HepG2 (cell line): ENCODE measurements around the gene COG5. TPM values are rescaled to one million over a fixed set of nuclear protein-coding genes. Genes with fewer than 3 reads are reported as not detected.

Experiments used
- ATAC-seq: fragments of 200-7000 bp; cut with Tn5 transposase; 3 replicates; pipeline ENCODE4 v1.9.1; 2020; ENCODE audit warnings: mild to moderate bottlenecking, moderate library complexity
- BruUV-seq: library from RNA; stranded (reverse); fragments of 400-500 nt; replicated peaks from 2 replicates; lab custom pipeline; 2021; lab: Mats Ljungman, UMichigan
- CTCF ChIA-PET: fragments of 300-600 bp; formaldehyde crosslinking; extraction: SDS; loops from one replicate; lab custom pipeline; 2021; ENCODE audit warnings: low total read pairs, inconsistent platforms, low intra/inter-chr PET ratio; lab: Yijun Ruan, JAX
- POLR2A ChIA-PET: fragments of 350-600 bp; sonication (Branson Sonifier 250); formaldehyde crosslinking; loops from one replicate; lab custom pipeline; 2020; ENCODE audit warnings: antibody characterized with exemption, inconsistent platforms; lab: Yijun Ruan, JAX
- DNase-seq: peaks from one replicate; pipeline ENCODE4 v3.0.0-alpha.2; 2015; ENCODE audit warnings: low spot score
- FAIRE-seq: peaks from 3 replicates; lab custom pipeline; 2011; peaks lifted over from hg19 to GRCh38; lab: Jason Lieb, UNC
- H2AFZ ChIP-seq: one replicate; pipeline ENCODE4 v1.6.1; 2011; ENCODE audit warnings: low read length, inconsistent platforms
- H3K27ac ChIP-seq: fragments of 300-600 bp; 3 replicates; pipeline ENCODE4 v1.8.0; 2011; ENCODE audit warnings: mixed run types, mild to moderate bottlenecking, mixed read lengths, low read length, inconsistent platforms; ENCODE audit not compliant: insufficient read depth; ENCODE audit errors: extremely low read length
- H3K27me3 ChIP-seq, 2 experiments: fragments of 200-600 bp in 1 of 2; 2 replicates in 1 of 2; 3 replicates in 1 of 2; pipeline versions ENCODE4 v1.6.0 to v1.8.0; 2011; ENCODE audit warnings: low read length in 2 of 2, mild to moderate bottlenecking in 2 of 2, moderate library complexity in 2 of 2, inconsistent platforms in 1 of 2; ENCODE audit not compliant: insufficient read depth in 2 of 2, control insufficient read depth in 1 of 2
- H3K36me3 ChIP-seq, 2 experiments: fragments of 200-600 bp in 1 of 2; replicated peaks in 1 of 2; 2 replicates in 1 of 2; 3 replicates in 1 of 2; pipeline versions ENCODE4 v1.5.1 to v1.8.0; 2011; ENCODE audit warnings: low read length in 2 of 2, inconsistent platforms in 1 of 2; ENCODE audit not compliant: insufficient read depth in 2 of 2, control insufficient read depth in 1 of 2
- H3K4me1 ChIP-seq: 2 replicates; pipeline ENCODE4 v1.5.1; 2012; ENCODE audit warnings: low read length, inconsistent platforms; ENCODE audit not compliant: insufficient read depth
- H3K4me2 ChIP-seq: 2 replicates; pipeline ENCODE4 v1.6.0; 2011; ENCODE audit warnings: low read depth, low read length, inconsistent platforms
- H3K4me3 ChIP-seq, 3 experiments: fragments of 200-600 bp in 1 of 3; sonication (generic), shearing (Covaris generic) in 1 of 3; replicated peaks in 1 of 3; 2 replicates each; pipeline ENCODE4 v1.5.1; 2011 to 2016; ENCODE audit warnings: low read length in 3 of 3, inconsistent platforms in 2 of 3, low read depth in 2 of 3, mild to moderate bottlenecking in 2 of 3, control low read depth in 1 of 3, mixed read lengths in 1 of 3; ENCODE audit not compliant: insufficient read depth in 1 of 3
- H3K79me2 ChIP-seq: one replicate; pipeline ENCODE4 v1.6.1; 2011; ENCODE audit warnings: low read length, inconsistent platforms; ENCODE audit not compliant: insufficient read depth
- H3K9ac ChIP-seq: 2 replicates; pipeline ENCODE4 v1.6.0; 2011; ENCODE audit warnings: mild to moderate bottlenecking, low read depth, low read length, inconsistent platforms; ENCODE audit not compliant: insufficient read depth
- H3K9me3 ChIP-seq: 2 replicates; pipeline ENCODE4 v1.5.1; 2012; ENCODE audit warnings: mild to moderate bottlenecking, low read length
- H4K20me1 ChIP-seq: 2 replicates; pipeline ENCODE4 v1.6.0; 2011; ENCODE audit warnings: inconsistent platforms, mild to moderate bottlenecking, low read length, moderate library complexity; ENCODE audit not compliant: insufficient read depth
- ARNT2 ChIP-seq: sonication (generic); formaldehyde crosslinking; IDR thresholded peaks from 2 replicates; pipeline ENCODE4 v1.8.0; 2022; ENCODE audit warnings: mild to moderate bottlenecking, low read depth, missing genetic modification reagents, moderate library complexity
- ATF7-NPFF ChIP-seq: sonication (generic); formaldehyde crosslinking; IDR thresholded peaks from 2 replicates; pipeline ENCODE4 v1.8.1; 2023; ENCODE audit warnings: mild to moderate bottlenecking, low read depth, missing genetic modification reagents, moderate library complexity
- FOXA3 ChIP-seq: IDR thresholded peaks from 2 replicates; pipeline ENCODE4 v1.6.1; 2016; ENCODE audit warnings: missing genetic modification reagents, missing compliant biosample characterization
- FOXK2 ChIP-seq: fragments of 450-650 bp; IDR thresholded peaks from 2 replicates; pipeline ENCODE4 v1.6.1; 2016
- HNRNPK ChIP-seq: fragments of 200-400 bp; formaldehyde crosslinking; IDR thresholded peaks from 2 replicates; pipeline ENCODE4 v1.6.1; 2018; ENCODE audit warnings: low read length, low read depth, moderate library complexity, mild to moderate bottlenecking; ENCODE audit not compliant: poor library complexity, severe bottlenecking
- MLXIP ChIP-seq: sonication (generic); formaldehyde crosslinking; IDR thresholded peaks from 2 replicates; pipeline ENCODE4 v1.9.0; 2021; ENCODE audit warnings: missing genetic modification reagents, borderline replicate concordance
- MYC ChIP-seq: sonication (generic); formaldehyde crosslinking; IDR thresholded peaks from 2 replicates; pipeline ENCODE4 v1.9.0; 2021; ENCODE audit warnings: missing genetic modification reagents, borderline replicate concordance
- NCOA5 ChIP-seq: sonication (generic); formaldehyde crosslinking; IDR thresholded peaks from 2 replicates; pipeline ENCODE4 v1.4.0; 2020; ENCODE audit warnings: missing genetic modification reagents
- SNAPC2 ChIP-seq: sonication (generic); formaldehyde crosslinking; IDR thresholded peaks from 2 replicates; pipeline ENCODE4 v1.8.1; 2022; ENCODE audit warnings: mild to moderate bottlenecking, missing genetic modification reagents
- SNRNP70 ChIP-seq: fragments of 200-400 bp; formaldehyde crosslinking; IDR thresholded peaks from 2 replicates; pipeline ENCODE4 v1.6.1; 2017; ENCODE audit warnings: mild to moderate bottlenecking, low read depth, low read length, moderate library complexity
- TBX2 ChIP-seq: sonication (generic); formaldehyde crosslinking; IDR thresholded peaks from 2 replicates; pipeline ENCODE4 v1.5.0; 2020; ENCODE audit warnings: missing genetic modification reagents, mild to moderate bottlenecking, borderline replicate concordance
- TFDP1 ChIP-seq: IDR thresholded peaks from 2 replicates; pipeline ENCODE4 v1.6.1; 2016; ENCODE audit warnings: missing compliant biosample characterization, missing genetic modification reagents, borderline replicate concordance
- ZFP82 ChIP-seq: sonication (generic); formaldehyde crosslinking; IDR thresholded peaks from 2 replicates; pipeline ENCODE4 v1.5.1; 2020; ENCODE audit warnings: mild to moderate bottlenecking, missing genetic modification reagents, borderline replicate concordance
- ZNF292 ChIP-seq: sonication (generic); formaldehyde crosslinking; IDR thresholded peaks from 2 replicates; pipeline ENCODE4 v1.8.1; 2022; ENCODE audit warnings: mild to moderate bottlenecking, low read depth, missing genetic modification reagents, borderline replicate concordance
- ZNF430 ChIP-seq: sonication (generic); formaldehyde crosslinking; IDR thresholded peaks from 2 replicates; pipeline ENCODE4 v1.9.0; 2021; ENCODE audit warnings: mild to moderate bottlenecking, missing genetic modification reagents
- whole genome bisulfite sequencing: methylation state at CpG from one replicate; pipeline ENCODE4 v1.1.6; 2017; ENCODE audit warnings: low lambda C conversion rate; 5-methylcytosine and 5-hydroxymethylcytosine counted together
- in situ Hi-C: cut with HindIII; loops from 2 replicates; pipeline ENCODE4 v1.10.0; 2017; ENCODE audit warnings: low pct_unique_long_range_greater_than_20kb; ENCODE audit not compliant: extremely low pct_ligation_motif_present
- intact Hi-C: fragments of 100-400 bp; cut with micrococcal nuclease; formaldehyde crosslinking; loops from one replicate; pipeline ENCODE4 v1.10.0; 2022; ENCODE audit not compliant: unreplicated experiment
- polyA plus RNA-seq, 8 experiments: library from polyadenylated mRNA; depleted of rRNA in 3 of 8; stranded (reverse) in 7 of 8; unstranded in 1 of 8; fragments of >200 nt; fragmentation: Illumina TruSeq in 4 of 8; extraction: Trizol in 4 of 8; gene quantifications; 2 replicates each; pipeline versions ENCODE4 v1.2.1 to v1.2.3, GENCODE V29; 2011 to 2016; ENCODE audit warnings: low read depth in 4 of 8, missing spikeins in 1 of 8, mixed read lengths in 1 of 8; ENCODE audit not compliant: insufficient read depth in 1 of 8
- total RNA-seq, 5 experiments: library from RNA; depleted of rRNA; stranded (reverse); fragments of >200 nt; fragmentation: Illumina TruSeq; extraction: Trizol; gene quantifications; 2 replicates each; pipeline ENCODE4 v1.2.3, GENCODE V29; 2016; ENCODE audit warnings: low read depth in 1 of 5

The COG5 gene
- total and polyA plus RNA-seq, 2 of the 13 experiments (the other 11 are each of a cell fraction or from before 2014, with no cell fraction given) = 20.4 to 31.3 TPM

- TF ChIP-seq MYC (CRISPR knock-in tag) = no peak
- no peak for TF ChIP-seq HNRNPK
- no peak for TF ChIP-seq FOXK2
- TF ChIP-seq SNRNP70 = no peak
- no peak for TF ChIP-seq FOXA3 (CRISPR knock-in tag)
- no peak for TF ChIP-seq SNAPC2 (CRISPR knock-in tag)
- no peak for TF ChIP-seq ZFP82 (CRISPR knock-in tag)
- no peak for TF ChIP-seq ZNF430 (CRISPR knock-in tag)
- TF ChIP-seq NCOA5 (CRISPR knock-in tag) = no peak
- no TSS peak for BruUV-seq
- H3K4me1 ChIP-seq = no peaks in the 10 kb centered on the region
- no peak overlapping the region for H2AFZ ChIP-seq
- ChIA-PET CTCF (no interaction called here), POLR2A (no interaction called here)
- H3K79me2 ChIP-seq = no peaks in the 10 kb centered on the region
- no peak for FAIRE-seq
- 100% methylated on average over 1 of the region's 1 CpG for WGBS
- intact Hi-C loops (no loop called here), in situ Hi-C loops (no loop called here)
- H3K9ac ChIP-seq = no peak overlapping the region
- no peak for DNase-seq
- no peaks in the 10 kb centered on the region for H3K27me3 ChIP-seq
- 0 out of 5 replicates have a peak, but pooled peaks cover 0 to 1% of the 10 kb centered on the region in 2 experiments for H3K36me3 ChIP-seq
- no peaks in the 10 kb centered on the region for H3K9me3 ChIP-seq
- no peak overlapping the region for H3K4me3 ChIP-seq
- no peak overlapping the region for H3K27ac ChIP-seq
- no peak for ATAC-seq
- no peaks in the 10 kb centered on the region for H4K20me1 ChIP-seq
- no peak overlapping the region for H3K4me2 ChIP-seq
These were observed 116.7 kb downstream of the COG5 start for GRCh38 chr7:107446988-107447387.

GRCh38 chr7:107446531-107446930, 117.2 kb downstream of the COG5 start:
- intact Hi-C loops = no loop called here
- no peak overlapping the region for H3K27ac ChIP-seq
- FAIRE-seq (no peak), ATAC-seq (no peak), DNase-seq (no peak)
- no peak overlapping the region for H3K9ac ChIP-seq
- no peak overlapping the region for H2AFZ ChIP-seq
- no peaks in the 10 kb centered on the region for H3K9me3 ChIP-seq
- H3K4me2 ChIP-seq = no peak overlapping the region
- WGBS = 94% methylated on average over 1 of the region's 1 CpG
- H3K36me3 ChIP-seq = 0 out of 5 replicates have a peak, but pooled peaks cover 0 to 3% of the 10 kb centered on the region in 2 experiments
- in situ Hi-C loops = no loop called here
- no peaks in the 10 kb centered on the region for H3K79me2 ChIP-seq
- ChIA-PET CTCF (no interaction called here), POLR2A (no interaction called here)
- no TSS peak for BruUV-seq
- H3K27me3 ChIP-seq = no peaks in the 10 kb centered on the region
- H3K4me1 ChIP-seq = no peaks in the 10 kb centered on the region
- H4K20me1 ChIP-seq = no peaks in the 10 kb centered on the region
- H3K4me3 ChIP-seq = no peak overlapping the region
- TF ChIP-seq TBX2 (CRISPR knock-in tag) (no peak), ATF7-NPFF (no peak), TFDP1 (CRISPR knock-in tag) (no peak), ZNF292 (CRISPR knock-in tag) (no peak), ARNT2 (CRISPR knock-in tag) (no peak), MLXIP (CRISPR knock-in tag) (no peak)
